Upper lobe of left lung (tissue), 4 donors: Measurements from ENCODE around the gene ST3GAL3.

Experiments used
- CTCF ChIP-seq, 6 experiments: fragments of 450-650 bp in 4 of 6; fragments of 200-600 bp in 2 of 6; sonication (generic) in 2 of 6; IDR thresholded peaks; one replicate each; pipeline ENCODE4 v1.5.1; 2016 to 2019; ENCODE audit warnings: antibody characterized with exemption in 6 of 6
- EP300 ChIP-seq, 4 donors: sonication (generic); formaldehyde crosslinking; IDR thresholded peaks; one replicate each; pipeline ENCODE4 v1.5.1; 2017; ENCODE audit warnings: antibody characterized with exemption in 4 of 4, control low read depth in 2 of 4
- POLR2A ChIP-seq, 4 donors: fragments of 450-650 bp; IDR thresholded peaks; one replicate each; pipeline ENCODE4 v1.5.1; 2016 to 2017; ENCODE audit warnings: antibody characterized with exemption in 4 of 4, mild to moderate bottlenecking in 2 of 4
- POLR2AphosphoS5 ChIP-seq, 2 donors: sonication (generic); formaldehyde crosslinking; IDR thresholded peaks; one replicate each; pipeline ENCODE4 v1.5.1; 2017; ENCODE audit warnings: antibody characterized with exemption in 2 of 2

GRCh38 chr1:43952731-43953346, 245.5 kb downstream of the ST3GAL3 start:
- TF ChIP-seq POLR2A (IDR thresholded peaks at IDR 0.05) (no peak), CTCF (IDR thresholded peaks at IDR 0.05) (no peak), EP300 (IDR thresholded peaks at IDR 0.05) (no peak), POLR2AphosphoS5 (IDR thresholded peaks at IDR 0.05) (no peak)
